Amniotic epithelial cell (primary cell): ENCODE results near the gene CST5.
"Not testable (repeated sequence)": the region's sequence is repeated elsewhere in the genome, so short reads cannot be mapped to it uniquely, and the experiment has no call there.

Experiments used
- DNase-seq: peaks from one replicate; pipeline ENCODE4 v3.0.0-alpha.2; 2010; ENCODE audit warnings: low read depth

Gene CST5

GRCh38 chr20:23879328-23879798 is at the start of gene CST5:
TSS of gene CST5 (minus strand) at chr20:23879748. CDS start at chr20:23879676, 72 bp downstream.
- no peak for DNase-seq

GRCh38 chr20:23928788-23929187 is 49.2 kb upstream of the CST5 start:
- DNase-seq = no peak

GRCh38 chr20:23928353-23928752 is 48.8 kb upstream of the CST5 start:
- DNase-seq = no peak

- DNase-seq = no peak
Observed at GRCh38 chr20:23926944-23927872, 47.7 kb upstream of the CST5 start.

GRCh38 chr20:23926526-23926880 is 47.0 kb upstream of the CST5 start:
- DNase-seq = no peak

- no peak for DNase-seq
Observed at GRCh38 chr20:23925789-23926525, 46.4 kb upstream of the CST5 start.

- DNase-seq = no peak
Observed at GRCh38 chr20:23924751-23925150, 45.2 kb upstream of the CST5 start.

GRCh38 chr20:23923891-23924435 is 44.4 kb upstream of the CST5 start:
- no peak for DNase-seq

GRCh38 chr20:23923311-23923710 is 43.8 kb upstream of the CST5 start:
- no peak for DNase-seq

GRCh38 chr20:23920408-23921325 is 41.1 kb upstream of the CST5 start:
- no peak for DNase-seq

GRCh38 chr20:23918896-23919295 is 39.3 kb upstream of the CST5 start:
- no peak for DNase-seq

GRCh38 chr20:23918101-23918862 is 38.7 kb upstream of the CST5 start:
- no peak for DNase-seq

- no peak for DNase-seq
Observed at GRCh38 chr20:23917024-23917725, 37.6 kb upstream of the CST5 start.

- no peak for DNase-seq
Observed at GRCh38 chr20:23915844-23916243, 36.3 kb upstream of the CST5 start.

- not testable (repeated sequence) for DNase-seq
Observed at GRCh38 chr20:23914469-23914868, 34.9 kb upstream of the CST5 start.

GRCh38 chr20:23910210-23910609 is 30.7 kb upstream of the CST5 start:
- DNase-seq = no peak

GRCh38 chr20:23909390-23909789 is 29.8 kb upstream of the CST5 start:
- no peak for DNase-seq

GRCh38 chr20:23907579-23907978 is 28.0 kb upstream of the CST5 start:
- no peak for DNase-seq

- DNase-seq = not testable (repeated sequence)
Observed at GRCh38 chr20:23902396-23902795, 22.8 kb upstream of the CST5 start.

- DNase-seq = not testable (repeated sequence)
Observed at GRCh38 chr20:23890867-23891266, 11.3 kb upstream of the CST5 start.
